Smooth muscle cell of the brain vasculature (primary cell): ENCODE measurements around the gene PHF13.
A peak's percentile ranks its signal among the peaks of the same experiment; 100 is the strongest.

Experiments used
- DNase-seq: peaks from one replicate; pipeline ENCODE4 v3.0.0-alpha.2; 2012; ENCODE audit warnings: low read depth, low spot score

The PHF13 gene

DNA sequence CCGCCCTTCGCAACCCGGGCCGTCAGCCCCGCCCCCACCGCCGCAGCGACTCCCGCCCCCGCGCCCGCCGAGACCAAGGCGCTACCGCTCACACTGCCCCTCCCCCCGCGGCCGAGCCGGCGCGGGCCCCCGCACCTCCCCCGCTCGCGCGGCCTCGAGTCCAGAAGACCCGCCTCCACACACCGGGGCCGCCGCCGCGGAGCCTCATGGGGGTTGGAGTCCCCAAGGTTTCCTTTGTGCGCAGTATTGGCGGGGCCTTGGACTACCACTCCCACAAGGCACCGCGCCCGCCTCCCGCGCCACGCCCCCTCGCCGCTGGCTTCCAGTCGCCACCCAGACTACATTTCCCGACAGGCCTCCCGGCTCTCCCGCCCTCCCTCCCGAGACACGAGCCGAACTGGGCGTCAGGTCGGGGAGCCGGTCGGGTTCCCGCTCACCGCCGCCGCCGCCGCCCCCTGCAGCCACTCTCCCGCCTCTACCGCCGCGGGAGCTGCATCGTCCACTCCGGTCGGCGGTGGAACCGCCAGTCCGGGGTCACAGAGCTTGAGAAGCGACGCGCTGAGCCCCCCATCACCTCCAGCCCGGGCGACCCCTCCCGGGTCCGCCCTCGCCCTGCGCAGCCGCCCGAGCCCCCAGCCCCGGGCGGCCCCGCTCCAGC lies at the start of gene PHF13:
Gene PHF13, plus strand, starts transcription at position 371 of the 658 bp plus-strand sequence. CDS start 336 bp downstream, outside the sequence.
- DNase-seq, result peak; percentile 99

- DNase-seq, result no peak
Measured at GRCh38 chr1:6569033-6569432, 44.5 kb upstream of the PHF13 start.

DNA sequence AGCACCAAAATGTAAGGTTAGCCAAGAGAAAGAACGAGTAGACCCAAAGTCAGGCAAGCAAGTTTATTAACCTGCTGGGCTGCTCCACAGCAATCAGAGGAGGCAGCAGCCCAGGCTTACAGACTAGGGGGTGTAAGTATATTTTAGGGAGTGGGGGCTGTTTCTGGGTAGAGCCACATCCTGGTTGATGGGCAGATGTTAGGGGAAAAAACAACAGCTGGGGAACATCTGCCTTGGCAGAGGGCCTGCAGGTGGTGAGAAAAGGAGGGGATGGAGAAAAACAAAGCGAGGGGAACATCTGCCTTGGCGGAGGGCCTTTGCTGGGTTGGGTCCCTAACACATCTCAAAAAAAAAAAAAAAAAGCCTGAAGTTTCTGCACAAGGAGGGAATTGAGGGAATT lies 43.4 kb upstream of the PHF13 start:
- no peak for DNase-seq

DNA sequence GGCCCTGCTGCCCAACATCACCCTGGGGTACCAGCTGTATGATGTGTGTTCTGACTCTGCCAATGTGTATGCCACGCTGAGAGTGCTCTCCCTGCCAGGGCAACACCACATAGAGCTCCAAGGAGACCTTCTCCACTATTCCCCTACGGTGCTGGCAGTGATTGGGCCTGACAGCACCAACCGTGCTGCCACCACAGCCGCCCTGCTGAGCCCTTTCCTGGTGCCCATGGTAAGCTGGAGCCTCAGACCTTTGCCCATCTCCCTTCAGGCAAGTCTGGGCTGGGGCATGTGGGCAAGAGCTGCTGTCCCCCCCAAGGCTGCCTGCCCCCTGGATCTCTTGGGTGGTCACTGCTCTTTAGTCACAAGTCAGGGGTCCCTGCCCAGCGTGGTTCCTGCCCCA lies 42.5 kb upstream of the PHF13 start:
- no peak for DNase-seq

DNA sequence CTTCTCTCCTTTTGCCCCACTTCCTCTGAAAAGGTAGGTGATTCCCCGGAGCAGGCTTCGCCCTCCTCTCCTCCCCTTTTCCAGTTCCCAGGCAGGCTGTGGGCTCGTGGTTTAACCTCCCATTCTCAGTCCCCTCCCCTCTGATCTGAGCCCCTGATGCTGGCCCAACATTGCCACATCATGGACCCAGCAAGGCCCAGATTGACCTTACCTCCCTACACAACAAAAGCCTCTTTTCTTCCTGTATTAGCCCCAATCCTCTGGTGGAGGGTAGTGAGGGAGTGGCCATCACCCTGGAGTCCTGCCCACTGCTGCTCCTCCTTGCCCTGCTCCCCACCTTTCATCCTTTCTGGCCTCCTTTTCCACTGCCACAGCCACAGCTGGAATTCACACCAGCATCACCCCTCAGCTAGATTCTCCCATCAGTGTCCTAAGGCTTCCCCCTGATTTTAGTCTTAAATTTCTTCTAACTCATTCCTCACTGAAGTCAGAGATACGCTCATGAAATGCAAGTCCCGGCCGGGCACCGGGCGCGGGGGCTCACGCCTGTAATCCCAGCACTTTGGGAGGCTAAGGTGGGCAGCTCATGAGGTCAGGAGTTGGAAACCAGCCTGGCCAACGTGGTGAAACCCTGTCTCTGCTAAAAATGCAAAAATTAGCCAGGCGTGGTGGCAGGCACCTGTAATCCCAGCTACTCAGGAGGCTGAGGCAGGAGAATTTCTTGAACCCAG lies 40.7 kb upstream of the PHF13 start:
- no peak for DNase-seq

GRCh38 chr1:6574025-6574620 lies 39.4 kb upstream of the PHF13 start:
- no peak for DNase-seq

GRCh38 chr1:6574818-6575217 lies 38.7 kb upstream of the PHF13 start:
- no peak for DNase-seq

DNA sequence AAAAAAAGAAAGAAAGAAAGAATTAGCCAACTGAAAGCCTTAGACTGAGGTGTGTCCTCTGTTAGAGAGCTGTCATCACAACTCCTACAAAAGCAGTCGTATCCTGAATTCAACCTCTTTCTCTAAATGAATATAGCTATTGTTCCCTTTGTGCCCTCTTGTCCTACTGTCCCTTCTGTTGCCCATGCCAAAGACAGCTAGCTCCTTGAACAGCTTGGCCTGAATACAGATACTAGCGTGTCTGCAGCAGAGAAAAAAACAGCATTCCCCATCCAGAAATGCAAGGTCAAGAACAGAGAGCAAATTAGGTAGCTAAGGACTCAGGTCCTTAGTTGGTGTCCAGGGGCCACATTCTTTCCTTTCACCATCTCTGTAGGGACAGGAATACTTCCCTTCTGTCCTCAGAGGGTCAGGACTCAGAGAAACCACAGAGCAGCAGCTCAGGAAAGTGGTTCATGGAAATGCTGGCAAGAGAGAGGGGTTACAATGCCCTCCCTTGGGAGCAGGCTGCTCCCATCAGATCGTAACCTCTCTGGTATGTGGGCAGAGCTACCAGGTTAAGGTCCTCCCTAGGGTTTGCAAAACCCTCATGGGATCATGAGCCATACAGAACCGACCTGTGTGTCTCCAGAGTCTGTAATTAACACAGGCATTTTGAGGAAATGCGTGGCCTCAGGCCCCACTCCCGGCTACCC lies 35.6 kb upstream of the PHF13 start:
- DNase-seq, result no peak

DNA sequence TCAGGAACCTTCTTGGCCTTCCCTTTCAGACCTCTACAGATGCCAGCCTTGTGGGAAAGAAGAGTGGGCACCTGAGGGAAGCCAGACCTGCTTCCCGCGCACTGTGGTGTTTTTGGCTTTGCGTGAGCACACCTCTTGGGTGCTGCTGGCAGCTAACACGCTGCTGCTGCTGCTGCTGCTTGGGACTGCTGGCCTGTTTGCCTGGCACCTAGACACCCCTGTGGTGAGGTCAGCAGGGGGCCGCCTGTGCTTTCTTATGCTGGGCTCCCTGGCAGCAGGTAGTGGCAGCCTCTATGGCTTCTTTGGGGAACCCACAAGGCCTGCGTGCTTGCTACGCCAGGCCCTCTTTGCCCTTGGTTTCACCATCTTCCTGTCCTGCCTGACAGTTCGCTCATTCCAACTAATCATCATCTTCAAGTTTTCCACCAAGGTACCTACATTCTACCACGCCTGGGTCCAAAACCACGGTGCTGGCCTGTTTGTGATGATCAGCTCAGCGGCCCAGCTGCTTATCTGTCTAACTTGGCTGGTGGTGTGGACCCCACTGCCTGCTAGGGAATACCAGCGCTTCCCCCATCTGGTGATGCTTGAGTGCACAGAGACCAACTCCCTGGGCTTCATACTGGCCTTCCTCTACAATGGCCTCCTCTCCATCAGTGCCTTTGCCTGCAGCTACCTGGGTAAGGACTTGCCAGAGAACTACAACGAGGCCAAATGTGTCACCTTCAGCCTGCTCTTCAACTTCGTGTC lies 34.7 kb upstream of the PHF13 start:
- no peak for DNase-seq

DNA sequence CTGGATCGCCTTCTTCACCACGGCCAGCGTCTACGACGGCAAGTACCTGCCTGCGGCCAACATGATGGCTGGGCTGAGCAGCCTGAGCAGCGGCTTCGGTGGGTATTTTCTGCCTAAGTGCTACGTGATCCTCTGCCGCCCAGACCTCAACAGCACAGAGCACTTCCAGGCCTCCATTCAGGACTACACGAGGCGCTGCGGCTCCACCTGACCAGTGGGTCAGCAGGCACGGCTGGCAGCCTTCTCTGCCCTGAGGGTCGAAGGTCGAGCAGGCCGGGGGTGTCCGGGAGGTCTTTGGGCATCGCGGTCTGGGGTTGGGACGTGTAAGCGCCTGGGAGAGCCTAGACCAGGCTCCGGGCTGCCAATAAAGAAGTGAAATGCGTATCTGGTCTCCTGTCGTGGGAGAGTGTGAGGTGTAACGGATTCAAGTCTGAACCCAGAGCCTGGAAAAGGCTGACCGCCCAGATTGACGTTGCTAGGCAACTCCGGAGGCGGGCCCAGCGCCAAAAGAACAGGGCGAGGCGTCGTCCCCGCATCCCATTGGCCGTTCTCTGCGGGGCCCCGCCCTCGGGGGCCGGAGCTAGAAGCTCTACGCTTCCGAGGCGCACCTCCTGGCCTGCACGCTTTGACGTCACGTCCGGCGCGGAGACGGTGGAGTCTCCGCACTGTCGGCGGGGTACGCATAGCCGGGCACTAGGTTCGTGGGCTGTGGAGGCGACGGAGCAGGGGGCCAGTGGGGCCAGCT lies 34.0 kb upstream of the PHF13 start, which contains the start of gene ZBTB48:
Gene ZBTB48, plus strand, starts transcription at position 621 of the 745 bp plus-strand sequence. CDS start 616 bp downstream, outside the sequence.
- peak; percentile 91 for DNase-seq

- DNase-seq, result no peak
Measured at GRCh38 chr1:6580119-6580592, 33.4 kb upstream of the PHF13 start.

DNA sequence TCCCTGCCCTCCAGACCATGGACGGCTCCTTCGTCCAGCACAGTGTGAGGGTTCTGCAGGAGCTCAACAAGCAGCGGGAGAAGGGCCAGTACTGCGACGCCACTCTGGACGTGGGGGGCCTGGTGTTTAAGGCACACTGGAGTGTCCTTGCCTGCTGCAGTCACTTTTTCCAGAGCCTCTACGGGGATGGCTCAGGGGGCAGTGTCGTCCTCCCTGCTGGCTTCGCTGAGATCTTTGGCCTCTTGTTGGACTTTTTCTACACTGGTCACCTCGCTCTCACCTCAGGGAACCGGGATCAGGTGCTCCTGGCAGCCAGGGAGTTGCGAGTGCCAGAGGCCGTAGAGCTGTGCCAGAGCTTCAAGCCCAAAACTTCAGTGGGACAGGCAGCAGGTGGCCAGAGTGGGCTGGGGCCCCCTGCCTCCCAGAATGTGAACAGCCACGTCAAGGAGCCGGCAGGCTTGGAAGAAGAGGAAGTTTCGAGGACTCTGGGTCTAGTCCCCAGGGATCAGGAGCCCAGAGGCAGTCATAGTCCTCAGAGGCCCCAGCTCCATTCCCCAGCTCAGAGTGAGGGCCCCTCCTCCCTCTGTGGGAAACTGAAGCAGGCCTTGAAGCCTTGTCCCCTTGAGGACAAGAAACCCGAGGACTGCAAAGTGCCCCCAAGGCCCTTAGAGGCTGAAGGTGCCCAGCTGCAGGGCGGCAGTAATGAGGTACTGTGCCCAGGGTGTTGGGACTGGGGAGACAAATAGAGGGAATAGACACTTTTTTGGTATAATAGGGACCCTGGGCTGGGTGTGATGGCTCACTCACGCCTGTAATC lies 32.7 kb upstream of the PHF13 start:
- no peak for DNase-seq

GRCh38 chr1:6581561-6582305 lies 31.8 kb upstream of the PHF13 start:
- no peak for DNase-seq

GRCh38 chr1:6582370-6582769 lies 31.2 kb upstream of the PHF13 start:
- DNase-seq, result no peak

DNA sequence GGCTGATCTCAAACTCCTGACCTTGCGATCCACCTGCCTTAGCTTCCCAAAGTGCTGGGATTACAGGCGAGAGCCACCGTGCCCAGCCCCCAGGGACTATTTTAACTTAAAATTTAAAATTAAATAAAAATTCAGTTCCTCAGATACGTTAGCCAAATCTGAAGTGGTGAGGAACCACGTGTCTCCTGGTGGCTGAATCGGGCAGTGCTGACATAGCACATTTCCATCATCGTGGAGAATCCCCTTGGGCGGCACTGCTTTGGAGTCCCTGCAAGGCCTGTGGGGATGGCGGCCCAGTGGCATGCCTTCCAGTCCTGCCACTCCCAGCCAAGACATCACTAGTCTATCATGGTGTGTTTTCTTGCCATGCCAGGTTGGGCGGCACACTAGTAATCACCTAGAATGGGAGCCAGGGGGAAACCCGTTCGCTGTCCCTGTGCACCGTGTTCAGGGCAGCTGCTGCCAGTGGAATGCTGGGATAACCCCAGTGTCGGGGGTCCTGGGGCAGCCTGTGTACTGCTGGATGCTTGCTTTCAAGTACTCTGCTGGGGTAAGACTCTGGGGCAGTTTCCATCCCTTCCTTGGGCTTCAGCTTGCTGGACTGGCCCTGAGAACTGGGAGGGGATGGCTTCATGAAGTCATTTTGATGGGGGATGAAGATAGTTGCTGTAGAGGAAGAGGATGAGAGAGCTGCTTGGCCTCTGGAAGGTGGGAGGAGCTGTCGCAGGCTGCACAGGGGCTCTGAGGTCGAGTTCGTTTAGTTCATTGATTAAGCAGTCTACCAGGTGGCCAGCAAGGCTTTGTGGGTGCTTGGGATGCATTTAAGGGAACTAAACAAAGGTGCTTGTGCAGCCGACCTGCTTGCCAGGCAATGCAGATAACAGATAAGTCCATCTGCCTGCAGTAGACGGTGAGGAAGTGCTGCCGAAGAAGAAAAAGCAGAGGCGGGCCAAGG lies 29.1 kb upstream of the PHF13 start:
- DNase-seq, result no peak

- no peak for DNase-seq
Measured at GRCh38 chr1:6585081-6585722, 28.3 kb upstream of the PHF13 start.

GRCh38 chr1:6585841-6586240 lies 27.7 kb upstream of the PHF13 start:
- DNase-seq, result no peak
